WTC11 (cell line): Measurements from ENCODE around the gene ZNF789. TPM values are rescaled to one million over a fixed set of nuclear protein-coding genes. Genes with fewer than 3 reads are reported as not detected.
A peak's percentile ranks its signal among the peaks of the same experiment; 100 is the strongest.

Source experiments
- ATAC-seq: fragments of 200-7000 bp; cut with Tn5 transposase; 2 replicates; pipeline ENCODE4 v1.10.0; 2021; ENCODE audit warnings: mild to moderate bottlenecking, moderate library complexity
- CTCF ChIA-PET: fragments of 300-600 bp; sonication (Branson Sonifier 250); formaldehyde crosslinking; loops from one replicate; lab custom pipeline; 2021; ENCODE audit warnings: antibody characterized with exemption; lab: Charles Lee
- POLR2A ChIA-PET: fragments of 350-600 bp; sonication (Branson Sonifier 250); formaldehyde crosslinking; loops from one replicate; lab custom pipeline; 2021; ENCODE audit warnings: antibody characterized with exemption; lab: Charles Lee
- DNase-seq: peaks from one replicate; pipeline ENCODE4 v3.0.0; 2021; ENCODE audit warnings: low spot score
- H3K27ac Mint-ChIP-seq: 2 replicates; pipeline ENCODE4 v1.8.0; 2021; ENCODE audit warnings: mixed read lengths
- H3K27me3 Mint-ChIP-seq: 2 replicates; pipeline ENCODE4 v1.8.0; 2021; ENCODE audit warnings: low read depth, mild to moderate bottlenecking, moderate library complexity, mixed read lengths
- H3K36me3 Mint-ChIP-seq: 2 replicates; pipeline ENCODE4 v1.8.0; 2021; ENCODE audit warnings: mixed read lengths
- H3K4me1 Mint-ChIP-seq: 2 replicates; pipeline ENCODE4 v1.8.0; 2022; ENCODE audit warnings: mixed read lengths
- H3K4me3 Mint-ChIP-seq: 2 replicates; pipeline ENCODE4 v1.8.0; 2021; ENCODE audit warnings: mild to moderate bottlenecking, moderate library complexity, mixed read lengths
- H3K9me3 Mint-ChIP-seq: 2 replicates; pipeline ENCODE4 v1.8.0; 2021; ENCODE audit warnings: mixed read lengths
- AFF4 ChIP-seq: sonication (generic); formaldehyde crosslinking; IDR thresholded peaks from 2 replicates; pipeline ENCODE4 v1.8.1; 2023; ENCODE audit warnings: mild to moderate bottlenecking, missing genetic modification reagents, borderline replicate concordance
- ATF3 ChIP-seq: sonication (generic); formaldehyde crosslinking; conservative IDR thresholded peaks from 2 replicates; pipeline ENCODE4 v1.8.1; 2022; ENCODE audit warnings: mild to moderate bottlenecking, missing genetic modification reagents
- CBFB ChIP-seq: sonication (generic); formaldehyde crosslinking; IDR thresholded peaks from 2 replicates; pipeline ENCODE4 v1.8.1; 2022; ENCODE audit warnings: mild to moderate bottlenecking, low read depth, missing genetic modification reagents
- ELF4 ChIP-seq: sonication (generic); formaldehyde crosslinking; IDR thresholded peaks from 2 replicates; pipeline ENCODE4 v1.8.1; 2022; ENCODE audit warnings: low read depth, mild to moderate bottlenecking, moderate library complexity, missing genetic modification reagents
- EMX1 ChIP-seq: fragments of 250-450 bp; sonication (Bioruptor Pico); IDR thresholded peaks from 2 replicates; pipeline ENCODE4 v1.8.0; 2021; ENCODE audit warnings: mild to moderate bottlenecking
- ERG ChIP-seq: fragments of 250-450 bp; sonication (Bioruptor Pico); IDR thresholded peaks from 2 replicates; pipeline ENCODE4 v1.8.0; 2021; ENCODE audit warnings: mild to moderate bottlenecking
- FOXJ3 ChIP-seq: sonication (generic); formaldehyde crosslinking; IDR thresholded peaks from 2 replicates; pipeline ENCODE4 v1.9.0; 2021; ENCODE audit warnings: missing genetic modification reagents, mild to moderate bottlenecking, borderline replicate concordance
- GABPB1 ChIP-seq: sonication (generic); formaldehyde crosslinking; IDR thresholded peaks from 2 replicates; pipeline ENCODE4 v1.8.1; 2023; ENCODE audit warnings: mild to moderate bottlenecking, missing genetic modification reagents
- IRF1 ChIP-seq: sonication (generic); formaldehyde crosslinking; IDR thresholded peaks from 2 replicates; pipeline ENCODE4 v1.8.0; 2023; ENCODE audit warnings: missing genetic modification reagents
- MLX ChIP-seq: sonication (generic); formaldehyde crosslinking; IDR thresholded peaks from 2 replicates; pipeline ENCODE4 v1.8.1; 2023; ENCODE audit warnings: mild to moderate bottlenecking, missing genetic modification reagents, moderate library complexity
- MXD4 ChIP-seq: fragments of 250-450 bp; sonication (Bioruptor Pico); IDR thresholded peaks from 2 replicates; pipeline ENCODE4 v1.8.0; 2021; ENCODE audit warnings: mild to moderate bottlenecking, moderate library complexity, borderline replicate concordance
- NFYB ChIP-seq: sonication (generic); formaldehyde crosslinking; conservative IDR thresholded peaks from 2 replicates; pipeline ENCODE4 v1.8.0; 2022; ENCODE audit warnings: low read depth, missing genetic modification reagents
- NR1H2 ChIP-seq: sonication (generic); formaldehyde crosslinking; IDR thresholded peaks from 2 replicates; pipeline ENCODE4 v1.9.0; 2021; ENCODE audit warnings: mild to moderate bottlenecking, moderate library complexity, missing genetic modification reagents
- NR2C2 ChIP-seq: sonication (generic); formaldehyde crosslinking; IDR thresholded peaks from 2 replicates; pipeline ENCODE4 v1.8.0; 2022; ENCODE audit warnings: mild to moderate bottlenecking, missing genetic modification reagents
- OVOL2 ChIP-seq: fragments of 250-450 bp; sonication (Bioruptor Pico); IDR thresholded peaks from 2 replicates; pipeline ENCODE4 v1.9.0; 2021; ENCODE audit warnings: mild to moderate bottlenecking, borderline replicate concordance
- SMAD3 ChIP-seq: sonication (generic); formaldehyde crosslinking; IDR thresholded peaks from 2 replicates; pipeline ENCODE4 v1.8.0; 2022; ENCODE audit warnings: missing genetic modification reagents, mild to moderate bottlenecking, borderline replicate concordance
- STAT6 ChIP-seq: sonication (generic); formaldehyde crosslinking; conservative IDR thresholded peaks from 2 replicates; pipeline ENCODE4 v1.8.1; 2023; ENCODE audit warnings: mild to moderate bottlenecking, low read depth, missing genetic modification reagents, moderate library complexity
- TP53 ChIP-seq: sonication (generic); formaldehyde crosslinking; IDR thresholded peaks from 2 replicates; pipeline ENCODE4 v1.8.1; 2023; ENCODE audit warnings: mild to moderate bottlenecking, missing genetic modification reagents
- USF2 ChIP-seq: sonication (generic); formaldehyde crosslinking; IDR thresholded peaks from 2 replicates; pipeline ENCODE4 v1.8.1; 2023; ENCODE audit warnings: mild to moderate bottlenecking, missing genetic modification reagents, moderate library complexity
- ZBTB21 ChIP-seq: sonication (generic); formaldehyde crosslinking; IDR thresholded peaks from 2 replicates; pipeline ENCODE4 v1.8.1; 2023; ENCODE audit warnings: mild to moderate bottlenecking, missing genetic modification reagents, borderline replicate concordance
- ZNF121 ChIP-seq: sonication (generic); formaldehyde crosslinking; IDR thresholded peaks from 2 replicates; pipeline ENCODE4 v1.8.0; 2023; ENCODE audit warnings: missing genetic modification reagents
- ZNF219 ChIP-seq: sonication (generic); formaldehyde crosslinking; IDR thresholded peaks from 2 replicates; pipeline ENCODE4 v1.8.0; 2023; ENCODE audit warnings: missing genetic modification reagents, mild to moderate bottlenecking, borderline replicate concordance
- total RNA-seq: library from RNA; stranded (reverse); gene quantifications from 3 replicates; pipeline ENCODE4 v1.2.3, GENCODE V29; 2021

Gene ZNF789
- total RNA-seq, 1 experiment from 2014 or later, result 14.0 TPM

GRCh38 chr7:99497766-99498545 lies 25.3 kb downstream of the ZNF789 start (continued):
- TF ChIP-seq OVOL2, result no peak
- TF ChIP-seq SMAD3 (CRISPR knock-in tag), result no peak
- TF ChIP-seq AFF4 (CRISPR knock-in tag), result no peak
- TF ChIP-seq STAT6 (CRISPR knock-in tag), result no peak
- no peak for TF ChIP-seq NR2C2 (CRISPR knock-in tag)
- no peak for TF ChIP-seq EMX1
- TF ChIP-seq TP53, result no peak
- no peak for TF ChIP-seq GABPB1 (CRISPR knock-in tag)
- TF ChIP-seq NR1H2 (CRISPR knock-in tag), result no peak

- no peak for ATAC-seq
- peaks cover 19% of the 10 kb centered on the region for H3K9me3 Mint-ChIP-seq
- POLR2A ChIA-PET, result no interaction called here
- no peak for TF ChIP-seq ZNF121
- TF ChIP-seq NFYB (CRISPR knock-in tag), result no peak
- no peak for TF ChIP-seq FOXJ3 (CRISPR knock-in tag)
- TF ChIP-seq, all 79 proteins: peak for 0
- DNase-seq, result no peak
- no peaks in the 10 kb centered on the region for H3K27me3 Mint-ChIP-seq
- H3K4me1 Mint-ChIP-seq, result peaks cover 15% of the 10 kb centered on the region
- H3K27ac Mint-ChIP-seq, result peak overlapping the region; percentile 73; the same call in 1 of the 2 replicates
- CTCF ChIA-PET, result no interaction called here
- H3K4me3 Mint-ChIP-seq, result peak overlapping the region; percentile 99
- H3K36me3 Mint-ChIP-seq, result peaks cover 36% of the 10 kb centered on the region
Observed at GRCh38 chr7:99498546-99498944, 25.9 kb downstream of the ZNF789 start.

GRCh38 chr7:99499371-99499720 lies 26.7 kb downstream of the ZNF789 start:
- peak overlapping the region; percentile 99 for H3K4me3 Mint-ChIP-seq
- no peaks in the 10 kb centered on the region for H3K27me3 Mint-ChIP-seq
- peaks cover 15% of the 10 kb centered on the region for H3K4me1 Mint-ChIP-seq
- no peak for DNase-seq
- ChIA-PET CTCF (interaction anchor here (1.0 kb wide), 2 partner anchors 40 to 117 kb away, joined by 3 read pairs; no protein-coding TSS in a partner anchor), POLR2A (interaction anchor here (0.9 kb wide), 1 partner anchor 81 kb away, joined by 4 read pairs; no protein-coding TSS in a partner anchor)
- H3K27ac Mint-ChIP-seq, result peak overlapping the region; percentile 100
- H3K9me3 Mint-ChIP-seq, result peaks cover 11% of the 10 kb centered on the region
- H3K36me3 Mint-ChIP-seq, result peaks cover 28% of the 10 kb centered on the region
- no peak for ATAC-seq
- TF ChIP-seq ZBTB21 (CRISPR knock-in tag), result no peak
- TF ChIP-seq CBFB (CRISPR knock-in tag), result no peak
- no peak for TF ChIP-seq ATF3 (CRISPR knock-in tag)
- no peak for TF ChIP-seq TP53
- no peak for TF ChIP-seq IRF1
- TF ChIP-seq ZNF219, result no peak
- no peak for TF ChIP-seq USF2 (CRISPR knock-in tag)
- no peak for TF ChIP-seq MXD4 (CRISPR knock-in tag)
- no peak for TF ChIP-seq ERG (CRISPR knock-in tag)
- TF ChIP-seq ELF4 (CRISPR knock-in tag), result no peak
- no peak for TF ChIP-seq MLX (CRISPR knock-in tag)
- TF ChIP-seq FOXJ3 (CRISPR knock-in tag), result no peak
